GM21723 (cell line): Measurements from ENCODE around the gene DRGX.

Experiments
- ATAC-seq: cut with Tn5 transposase; IDR thresholded peaks from one replicate; pipeline ENCODE4 v1.9.1; 2021; ENCODE audit warnings: mild to moderate bottlenecking, moderate library complexity; ENCODE audit not compliant: unreplicated experiment

Gene DRGX

GRCh38 chr10:49364051-49364450, 31.8 kb downstream of the DRGX start:
- ATAC-seq: no peak

DNA sequence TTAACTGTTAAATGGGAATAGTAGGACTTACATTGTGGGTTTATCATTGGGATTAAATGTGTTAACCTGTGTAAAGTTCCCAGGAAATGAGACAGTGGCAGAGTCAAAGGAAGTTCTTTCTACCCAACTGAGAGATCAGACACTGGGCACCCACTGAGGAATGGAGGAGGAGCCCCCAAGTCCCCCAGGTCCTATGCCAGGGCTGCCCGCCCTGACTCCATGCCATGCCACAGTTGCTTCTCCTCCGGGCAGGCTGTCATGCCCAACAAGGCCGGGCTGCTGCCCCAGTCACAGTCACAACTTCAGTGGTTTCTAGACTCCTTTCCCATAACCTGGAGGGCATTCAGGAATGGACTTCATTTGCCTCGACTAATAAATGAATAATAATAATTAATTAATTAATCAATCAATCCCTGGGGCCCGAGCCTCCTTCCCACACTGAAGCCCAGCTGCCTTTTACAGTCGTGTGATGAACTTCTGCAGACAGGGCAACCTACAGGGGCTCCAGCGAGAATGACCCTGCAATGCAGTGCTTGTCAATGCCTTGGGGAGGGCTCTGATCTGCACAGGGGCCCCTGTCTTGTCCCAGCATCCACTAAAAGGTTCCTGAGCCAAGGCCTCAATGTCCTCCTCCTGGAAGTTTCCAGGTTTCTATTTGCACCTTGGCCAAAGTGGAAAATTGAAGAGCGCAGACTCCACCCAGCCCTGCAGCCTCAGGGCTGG, 32.4 kb downstream of the DRGX start:
- ATAC-seq: no peak

- peak; percentile 96 for ATAC-seq
Measured at GRCh38 chr10:49362596-49363260, 33.2 kb downstream of the DRGX start.

DNA sequence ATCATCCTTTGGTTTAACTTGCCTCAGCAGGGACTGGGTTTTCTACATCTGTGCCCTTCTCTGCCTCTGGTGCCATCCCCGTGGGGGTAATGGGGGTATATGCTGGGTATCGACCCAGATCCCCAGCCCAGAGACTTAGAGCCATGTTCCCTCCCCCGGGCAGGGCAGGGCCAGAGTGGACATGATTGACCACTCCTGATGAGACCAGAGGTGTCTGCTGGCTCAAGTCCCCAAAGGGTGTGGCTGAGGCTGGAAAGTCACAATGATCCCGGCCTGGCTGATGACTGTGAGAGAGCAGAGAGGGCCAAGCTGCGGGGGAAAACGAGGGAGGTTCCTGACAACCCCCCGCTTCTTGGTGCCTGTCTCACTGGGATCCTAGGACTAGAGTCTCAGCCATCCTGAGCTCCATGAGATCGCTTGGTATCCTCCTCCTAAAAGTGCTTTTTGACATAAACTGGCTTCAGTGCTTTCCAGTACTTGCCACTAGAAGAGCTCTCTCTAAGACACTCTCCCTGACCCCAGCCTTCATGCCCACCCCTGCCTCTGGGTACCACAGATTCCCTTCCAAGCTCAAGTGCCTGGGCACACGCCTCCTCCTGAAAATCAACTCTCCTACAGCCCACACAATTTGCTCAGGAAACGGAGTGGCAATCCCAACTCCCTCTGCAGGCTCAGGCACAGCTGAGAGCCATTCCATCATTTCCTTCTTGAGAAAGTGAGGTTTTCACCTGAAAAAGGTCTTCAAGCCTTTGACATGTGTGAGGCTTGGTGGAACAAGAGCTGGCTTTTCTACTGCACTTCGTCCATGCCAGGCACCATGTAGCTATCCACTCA, 33.9 kb downstream of the DRGX start:
- ATAC-seq: no peak

GRCh38 chr10:49361178-49361554, 34.7 kb downstream of the DRGX start:
- no peak for ATAC-seq

GRCh38 chr10:49360271-49361177, 35.4 kb downstream of the DRGX start:
- ATAC-seq: no peak

DNA sequence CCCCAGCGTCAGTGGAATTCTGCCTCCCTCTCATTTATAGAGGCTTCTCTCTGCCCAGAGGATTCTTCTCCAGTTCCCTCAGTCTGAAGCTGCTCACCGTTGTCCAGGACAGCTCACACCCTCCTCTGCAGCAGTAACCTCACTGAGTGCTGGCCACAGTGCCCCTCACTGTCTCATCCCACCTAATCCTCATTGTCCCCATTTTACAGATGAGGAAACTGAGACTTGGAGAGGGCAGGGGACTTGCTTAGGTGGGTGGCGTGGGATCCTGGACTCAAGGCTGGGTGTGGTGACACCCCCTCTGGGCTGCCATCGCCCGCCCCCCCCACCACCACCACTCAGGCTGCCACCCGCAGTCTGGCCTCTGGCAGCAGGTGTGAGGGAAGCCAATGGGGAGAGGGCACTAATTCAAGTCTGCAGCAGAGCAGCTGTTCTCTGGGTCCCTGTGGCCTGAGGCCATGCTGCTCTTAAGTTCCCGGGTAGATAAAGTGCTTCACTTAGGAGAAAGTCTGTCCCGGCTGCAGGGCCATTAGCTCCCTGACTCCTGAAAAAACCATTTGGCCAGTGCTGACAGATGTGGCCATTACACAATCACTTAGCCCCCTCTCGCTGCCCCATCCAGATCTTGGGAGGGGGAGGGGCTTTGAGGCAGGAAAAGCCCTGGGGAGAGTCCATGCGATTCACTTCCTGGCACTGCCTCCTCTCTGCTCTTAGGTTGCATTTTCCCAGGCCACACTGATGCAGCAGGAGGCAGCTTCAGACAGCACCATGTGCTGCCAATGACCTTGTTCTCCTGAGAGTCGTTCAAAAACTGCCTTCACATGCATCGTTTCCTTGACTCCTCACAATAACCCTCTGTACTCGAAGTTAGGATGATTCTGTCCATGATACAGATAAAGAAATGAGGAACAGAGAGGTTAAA, 36.3 kb downstream of the DRGX start:
- no peak for ATAC-seq

DNA sequence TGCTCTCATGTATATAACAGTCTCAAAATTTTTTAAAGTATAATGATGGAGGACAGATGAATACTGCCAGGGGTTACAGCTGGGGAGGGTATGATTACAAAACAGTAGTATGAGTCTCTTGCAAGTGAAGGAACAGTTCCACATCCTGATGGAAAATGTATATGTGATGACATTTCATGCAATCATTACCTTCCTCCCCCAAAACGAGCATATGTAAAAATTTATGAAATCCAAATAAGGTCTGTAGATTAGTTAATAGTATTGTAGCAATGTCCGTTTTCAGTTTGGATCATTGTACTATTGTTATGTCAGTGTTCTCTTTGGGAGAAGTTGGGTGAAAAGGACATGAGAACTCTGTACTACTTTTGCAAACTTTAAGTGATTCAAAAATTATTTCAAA, 38.0 kb downstream of the DRGX start:
- no peak for ATAC-seq

DNA sequence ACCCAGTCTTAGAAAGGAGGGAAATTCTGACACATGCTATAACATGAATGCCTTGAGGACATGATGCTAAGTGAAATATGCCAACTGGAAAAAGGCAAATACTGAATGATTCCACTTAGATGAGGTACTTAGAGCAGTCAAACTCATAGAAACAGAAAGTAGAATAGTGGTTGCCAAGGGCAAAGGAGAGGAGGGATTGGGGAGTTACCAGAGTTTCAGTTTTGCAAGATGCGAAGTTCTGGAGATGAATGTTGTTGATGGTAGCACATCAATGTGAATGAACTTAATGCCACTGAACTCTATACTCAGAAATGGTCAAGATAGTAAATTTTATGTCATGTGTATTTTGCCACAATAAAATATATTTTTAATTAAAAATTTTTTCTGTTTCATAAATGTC, 38.9 kb downstream of the DRGX start:
- ATAC-seq: no peak

DNA sequence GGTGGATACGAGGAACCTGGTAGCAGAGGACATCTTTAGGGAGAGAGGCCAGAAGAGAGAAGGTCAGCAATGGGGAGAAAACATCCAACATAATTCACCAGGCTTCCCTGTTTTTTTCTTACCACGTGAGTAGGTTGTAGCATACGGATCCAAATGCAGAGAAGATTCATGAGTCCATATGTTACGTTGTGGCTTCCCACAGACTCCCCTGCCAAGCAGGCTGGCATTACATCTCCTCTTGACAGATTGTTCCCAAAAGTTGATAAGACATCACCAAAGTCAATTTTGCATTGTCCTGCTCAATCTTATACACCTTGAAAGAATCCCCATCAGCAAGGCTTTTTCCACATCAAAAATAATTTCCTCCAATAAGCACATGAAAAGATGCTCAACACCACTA, 39.7 kb downstream of the DRGX start:
- ATAC-seq: no peak

- ATAC-seq: no peak
Measured at GRCh38 chr10:49355221-49355620, 40.7 kb downstream of the DRGX start.

GRCh38 chr10:49354593-49354992, 41.3 kb downstream of the DRGX start:
- no peak for ATAC-seq

GRCh38 chr10:49353895-49354566, 41.9 kb downstream of the DRGX start:
- no peak for ATAC-seq

DNA sequence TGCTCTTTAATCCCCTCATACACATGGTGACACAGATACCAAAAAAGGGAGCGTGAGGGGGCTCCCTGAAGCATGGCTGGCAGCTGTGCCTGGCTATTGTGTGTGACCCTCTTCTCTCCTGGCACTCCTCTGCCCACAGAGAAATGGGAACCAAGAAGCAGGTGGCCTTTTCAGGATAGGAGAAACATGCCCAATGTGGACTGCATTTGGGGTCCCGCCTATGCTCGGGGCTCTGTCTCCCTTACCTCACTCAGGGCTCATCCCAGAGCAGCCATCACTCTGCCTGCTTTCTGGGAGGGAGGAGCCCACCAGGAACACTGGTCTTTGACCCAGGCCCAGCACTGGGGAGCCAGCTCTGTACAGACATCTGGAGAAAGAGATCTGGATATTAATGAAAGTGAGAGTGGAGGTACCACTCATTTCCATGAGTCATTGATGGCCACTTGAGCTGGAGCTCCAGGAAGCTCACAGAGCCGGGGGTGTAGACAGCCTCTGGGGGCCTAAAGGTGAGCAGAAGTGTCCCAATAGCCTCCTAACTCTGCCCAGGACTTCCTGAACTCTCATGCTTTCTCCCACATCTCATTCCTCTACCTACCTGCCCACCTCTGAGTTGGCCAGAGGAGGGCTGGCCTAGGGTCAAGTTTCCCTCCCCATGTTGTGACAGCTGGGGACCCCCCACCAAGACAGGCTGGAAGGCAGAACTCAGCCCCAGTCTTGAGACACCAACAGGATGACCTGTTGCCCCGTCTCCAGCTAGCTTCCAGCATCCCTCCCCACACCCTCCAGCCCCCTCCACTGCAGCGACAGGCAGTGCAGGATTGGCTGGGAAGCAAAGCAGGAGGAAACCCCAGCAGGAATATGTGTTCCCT, 42.6 kb downstream of the DRGX start:
- ATAC-seq: no peak

DNA sequence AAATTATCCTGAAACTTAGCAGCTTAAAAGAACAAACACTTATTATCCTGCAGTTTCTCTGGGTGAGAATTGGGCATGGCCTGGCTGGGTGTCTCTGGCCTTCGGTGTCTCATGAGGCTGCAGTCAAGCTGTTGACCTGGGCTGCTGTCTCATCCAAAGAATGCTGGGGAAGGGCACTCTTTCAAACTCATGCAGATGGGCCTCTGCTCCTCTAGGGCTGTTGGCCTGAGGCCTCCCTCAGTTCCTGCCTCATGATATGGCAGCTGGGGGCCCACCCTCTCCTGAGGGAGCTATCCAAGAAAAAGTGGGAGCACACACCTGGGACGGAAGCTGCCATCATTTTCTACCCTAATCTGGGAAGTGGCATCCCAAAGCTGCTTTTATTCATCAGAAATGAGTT, 43.6 kb downstream of the DRGX start:
- no peak for ATAC-seq

GRCh38 chr10:49351669-49352068, 44.2 kb downstream of the DRGX start:
- ATAC-seq: no peak

DNA sequence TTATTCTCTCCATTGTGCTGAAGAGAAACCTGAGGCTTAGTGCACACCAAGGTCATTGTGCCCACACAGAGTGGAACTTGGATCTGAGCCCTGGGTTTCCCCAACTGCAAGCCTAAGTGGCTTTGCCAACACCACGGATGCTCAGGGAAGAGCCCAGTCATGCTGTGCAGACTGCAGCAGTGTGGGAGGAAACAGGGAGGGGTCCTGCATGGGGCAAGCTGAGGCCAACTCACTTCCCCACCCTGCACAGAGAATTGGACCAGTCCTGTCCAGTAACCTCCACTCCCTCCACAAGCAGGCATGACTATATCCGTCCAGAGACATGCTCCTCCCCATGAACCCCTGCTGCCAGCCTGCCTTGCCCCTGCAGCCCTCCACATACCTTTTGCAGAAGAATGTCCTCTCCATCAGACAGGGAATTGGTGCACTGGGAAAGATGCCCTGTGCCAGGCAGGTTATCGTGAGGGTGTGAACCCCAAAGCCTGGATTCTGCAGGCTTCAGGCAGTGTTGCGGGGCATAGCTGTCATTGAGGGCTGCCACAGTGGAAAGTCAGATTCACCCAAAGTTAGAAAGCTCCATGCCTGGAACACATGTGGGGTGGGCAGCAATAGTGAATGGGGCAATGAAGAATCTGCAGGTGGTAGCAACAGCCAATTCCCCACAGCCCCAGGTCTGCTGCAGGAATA, 44.9 kb downstream of the DRGX start:
- ATAC-seq: no peak

DNA sequence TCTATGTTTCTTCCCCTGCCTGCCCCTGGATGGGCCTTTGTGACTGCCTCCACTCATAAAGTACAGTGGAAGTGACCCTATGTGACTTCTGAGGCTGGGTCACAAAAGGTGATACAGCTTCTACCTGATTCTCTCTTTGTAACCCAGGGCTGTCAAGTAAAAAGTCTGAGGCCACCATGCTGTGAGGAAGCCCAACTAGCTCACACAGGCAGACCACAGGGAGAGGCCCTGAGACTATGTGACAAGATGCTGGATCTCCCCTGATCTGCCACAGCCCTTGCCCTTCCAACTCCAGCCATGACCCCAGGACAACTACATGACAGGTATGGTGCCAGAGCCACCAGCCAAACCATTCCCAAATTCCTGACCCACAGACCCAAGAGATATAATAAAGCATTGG, 45.8 kb downstream of the DRGX start:
- ATAC-seq: no peak
